ENCODE measurements around the gene PSMD3. TPM values are rescaled to one million over a fixed set of nuclear protein-coding genes. Genes with fewer than 3 reads are reported as not detected.

The PSMD3 gene
- total RNA-seq, 2 donors from 2014 or later: 95.5 to 103 TPM

- DNase-seq (no peak), ATAC-seq (replicated peaks in 1 of 2) (no peak)
- H3K4me3 Mint-ChIP-seq: no peak overlapping the region
- no peaks in the 10 kb centered on the region for H3K27me3 Mint-ChIP-seq (ENCODE audit: low read depth)
- no peak overlapping the region for H3K27ac Mint-ChIP-seq
- peaks cover 2 to 6% of the 10 kb centered on the region in 2 donors for H3K36me3 Mint-ChIP-seq (ENCODE audit: insufficient read depth in 2 of 2)
- no peaks in the 10 kb centered on the region for H3K9me3 Mint-ChIP-seq
- H3K4me1 Mint-ChIP-seq (ENCODE audit: low read depth): no peaks in the 10 kb centered on the region
Observed at GRCh38 chr17:40038882-40039513, 58.4 kb downstream of the PSMD3 start.

DNA sequence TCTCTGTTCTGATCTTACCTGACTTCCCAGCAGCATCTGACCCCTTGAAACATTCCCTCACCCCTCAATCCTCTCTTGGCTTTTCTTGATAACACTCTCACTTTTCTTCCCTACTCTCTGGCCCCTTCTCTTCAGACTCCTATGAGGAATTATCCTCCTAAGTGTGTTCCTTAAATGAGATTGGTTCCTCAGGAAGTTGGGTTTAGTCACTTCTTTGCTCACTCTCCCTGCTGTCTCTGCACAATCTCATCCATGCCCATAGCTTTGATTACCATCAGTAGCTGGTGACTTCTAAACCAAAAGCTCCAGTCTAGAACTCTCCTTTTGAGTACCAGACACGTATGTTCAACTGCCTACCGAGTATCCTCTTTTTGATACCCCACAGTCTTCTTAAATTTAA, 60.6 kb downstream of the PSMD3 start:
- H3K4me1 Mint-ChIP-seq (ENCODE audit: low read depth): no peaks in the 10 kb centered on the region
- no peaks in the 10 kb centered on the region for H3K9me3 Mint-ChIP-seq
- peaks cover 2 to 6% of the 10 kb centered on the region in 2 donors for H3K36me3 Mint-ChIP-seq (ENCODE audit: insufficient read depth in 2 of 2)
- DNase-seq (no peak), ATAC-seq (replicated peaks in 1 of 2) (no peak)
- no peak overlapping the region for H3K4me3 Mint-ChIP-seq
- no peaks in the 10 kb centered on the region for H3K27me3 Mint-ChIP-seq (ENCODE audit: low read depth)
- H3K27ac Mint-ChIP-seq: no peak overlapping the region

Other genes starting within 250 kb of the PSMD3 start
- 1 to 10 TPM; 3.5 to 6.0 TPM for gene GRB7, start 242.9 kb upstream of the PSMD3 start, total RNA-seq
- 10 to 100 TPM; 70.7 to 78.9 TPM for gene IKZF3, start 116.5 kb upstream of the PSMD3 start, total RNA-seq
- gene ZPBP2, start 112.6 kb upstream of the PSMD3 start, total RNA-seq: under 1 TPM; 0.36 to 0.81 TPM
- gene GSDMB, start 62.2 kb upstream of the PSMD3 start, total RNA-seq: 10 to 100 TPM; 57.0 to 58.0 TPM
- gene ORMDL3, start 53.2 kb upstream of the PSMD3 start, total RNA-seq: 100 to 1,000 TPM; 104 to 114 TPM
- not detected for gene LRRC3C, start 53.1 kb upstream of the PSMD3 start, total RNA-seq
- 1 to 10 TPM; 2.1 to 4.6 TPM for gene GSDMA, start 17.8 kb upstream of the PSMD3 start, total RNA-seq
- gene CSF3, start 34.6 kb downstream of the PSMD3 start, total RNA-seq: not detected
- 10 to 100 TPM; 82.6 to 97.0 TPM for gene MED24, start 73.6 kb downstream of the PSMD3 start, total RNA-seq
- 10 to 100 TPM; 12.2 to 14.7 TPM for gene THRA, start 82.2 kb downstream of the PSMD3 start, total RNA-seq
- 1 to 10 TPM; 4.5 to 6.3 TPM for gene NR1D1, start 119.8 kb downstream of the PSMD3 start, total RNA-seq
- 100 to 1,000 TPM; 115 to 121 TPM for gene MSL1, start 141.2 kb downstream of the PSMD3 start, total RNA-seq
- gene CASC3, start 159.7 kb downstream of the PSMD3 start, total RNA-seq: 100 to 1,000 TPM; 106 to 144 TPM
- 1 to 10 TPM; 3.0 to 6.6 TPM for gene RAPGEFL1, start 196.7 kb downstream of the PSMD3 start, total RNA-seq
- 10 to 100 TPM; 31.5 to 35.5 TPM for gene WIPF2, start 238.5 kb downstream of the PSMD3 start, total RNA-seq